DND-41 (cell line): ENCODE data around the gene MAP1LC3B2.

Experiments used
- EZH2 ChIP-seq: IDR thresholded peaks from 3 replicates; pipeline ENCODE4 v1.6.1; 2012; ENCODE audit warnings: borderline replicate concordance, low read depth, mild to moderate bottlenecking, moderate library complexity, low read length, inconsistent platforms; ENCODE audit not compliant: severe bottlenecking
- TF ChIP-seq, protein P1 (sequence below): IDR thresholded peaks from 2 replicates; pipeline ENCODE4 v1.5.1; 2012; ENCODE audit warnings: borderline replicate concordance, low read length, moderate library complexity, mild to moderate bottlenecking; ENCODE audit not compliant: poor library complexity, severe bottlenecking; ENCODE audit errors: extremely low read depth

DNA sequence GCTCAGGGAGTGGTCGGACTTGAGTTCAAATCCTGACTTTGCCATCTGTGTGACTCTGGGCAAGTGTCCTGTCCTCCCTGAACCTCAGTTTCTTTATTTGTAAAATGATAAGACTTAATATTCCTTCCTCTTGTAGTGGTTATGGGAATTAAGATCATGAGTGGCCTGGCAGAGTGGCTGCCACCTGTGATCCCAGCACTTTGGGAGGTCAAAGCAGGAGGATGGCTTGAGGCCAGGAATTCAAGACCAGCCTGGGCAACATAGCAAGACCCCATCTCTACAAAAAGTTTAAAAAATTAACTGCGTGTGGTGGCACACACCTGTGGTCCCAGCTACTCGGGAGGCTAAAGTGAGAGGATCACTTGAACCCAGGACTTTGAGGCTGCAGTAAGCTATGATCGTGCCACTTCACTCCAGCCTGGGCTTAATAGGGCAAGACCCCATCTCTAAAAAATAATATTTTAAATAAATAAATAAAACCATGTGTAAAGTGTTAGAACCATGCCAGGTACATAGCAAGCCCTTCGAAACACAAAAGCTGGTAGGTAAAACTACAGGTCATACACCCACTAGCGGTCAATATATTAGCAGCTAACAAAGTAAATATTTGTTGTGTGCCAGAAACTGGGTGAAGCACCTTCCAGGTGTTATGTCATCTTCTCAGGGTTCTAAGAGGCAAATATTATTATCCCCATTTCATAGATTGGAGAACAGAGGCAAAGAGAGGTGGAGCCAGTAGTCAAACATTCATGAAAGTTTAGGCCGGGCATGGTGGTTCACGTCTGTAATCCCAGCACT lies 17.4 kb upstream of the MAP1LC3B2 start:
- TF ChIP-seq, protein P1, sequence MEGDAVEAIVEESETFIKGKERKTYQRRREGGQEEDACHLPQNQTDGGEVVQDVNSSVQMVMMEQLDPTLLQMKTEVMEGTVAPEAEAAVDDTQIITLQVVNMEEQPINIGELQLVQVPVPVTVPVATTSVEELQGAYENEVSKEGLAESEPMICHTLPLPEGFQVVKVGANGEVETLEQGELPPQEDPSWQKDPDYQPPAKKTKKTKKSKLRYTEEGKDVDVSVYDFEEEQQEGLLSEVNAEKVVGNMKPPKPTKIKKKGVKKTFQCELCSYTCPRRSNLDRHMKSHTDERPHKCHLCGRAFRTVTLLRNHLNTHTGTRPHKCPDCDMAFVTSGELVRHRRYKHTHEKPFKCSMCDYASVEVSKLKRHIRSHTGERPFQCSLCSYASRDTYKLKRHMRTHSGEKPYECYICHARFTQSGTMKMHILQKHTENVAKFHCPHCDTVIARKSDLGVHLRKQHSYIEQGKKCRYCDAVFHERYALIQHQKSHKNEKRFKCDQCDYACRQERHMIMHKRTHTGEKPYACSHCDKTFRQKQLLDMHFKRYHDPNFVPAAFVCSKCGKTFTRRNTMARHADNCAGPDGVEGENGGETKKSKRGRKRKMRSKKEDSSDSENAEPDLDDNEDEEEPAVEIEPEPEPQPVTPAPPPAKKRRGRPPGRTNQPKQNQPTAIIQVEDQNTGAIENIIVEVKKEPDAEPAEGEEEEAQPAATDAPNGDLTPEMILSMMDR, result no peak
- TF ChIP-seq EZH2, result no peak
